Epithelial cell of esophagus (primary cell): ENCODE results near the gene DCLK1.
A peak's percentile ranks its signal among the peaks of the same experiment; 100 is the strongest.

ENCODE experiments used
- DNase-seq: peaks from one replicate; pipeline ENCODE4 v3.0.0; 2010; ENCODE audit warnings: low read depth
- H3K4me3 ChIP-seq: 2 replicates; pipeline ENCODE4 v1.5.1; 2011; ENCODE audit warnings: mild to moderate bottlenecking, low read length, control low read depth
- CTCF ChIP-seq: IDR thresholded peaks from 2 replicates; pipeline ENCODE4 v1.5.1; 2011; ENCODE audit warnings: low read depth, mild to moderate bottlenecking, low read length, control low read depth, inconsistent platforms; ENCODE audit not compliant: insufficient read depth; ENCODE audit errors: missing control alignments

The DCLK1 gene

GRCh38 chr13:35923347-35923746 is 207.8 kb downstream of the DCLK1 start:
- no peak for TF ChIP-seq CTCF
- DNase-seq = peak; percentile 72
- H3K4me3 ChIP-seq = no peak overlapping the region

GRCh38 chr13:35920816-35921215 is 210.4 kb downstream of the DCLK1 start:
- no peak for TF ChIP-seq CTCF
- DNase-seq = no peak
- H3K4me3 ChIP-seq = no peak overlapping the region

- no peak for DNase-seq
- no peak for TF ChIP-seq CTCF
Observed at GRCh38 chr13:35917942-35918645, 213.1 kb downstream of the DCLK1 start.

GRCh38 chr13:35917252-35917941 is 213.8 kb downstream of the DCLK1 start:
- DNase-seq = no peak
- TF ChIP-seq CTCF = no peak
- no peak overlapping the region for H3K4me3 ChIP-seq

More at GRCh38 chr13:35917942-35918645, 213.1 kb downstream of the DCLK1 start:
- no peak overlapping the region for H3K4me3 ChIP-seq

GRCh38 chr13:35916146-35916545 is 215.0 kb downstream of the DCLK1 start:
- no peak for TF ChIP-seq CTCF
- DNase-seq = no peak
- no peak overlapping the region for H3K4me3 ChIP-seq

GRCh38 chr13:35914662-35915061 is 216.5 kb downstream of the DCLK1 start:
- TF ChIP-seq CTCF = no peak
- no peak overlapping the region for H3K4me3 ChIP-seq
- no peak for DNase-seq
